ENCODE data around the gene METTL27. TPM values are rescaled to one million over a fixed set of nuclear protein-coding genes. Genes with fewer than 3 reads are reported as not detected.
"Not testable (repeated sequence)": the region's sequence is repeated elsewhere in the genome, so short reads cannot be mapped to it uniquely, and the experiment has no call there.

METTL27 gene
- total and polyA plus RNA-seq, 2 of the 8 experiments (the other 6 are each of a cell fraction or from before 2014, with no cell fraction given): 6.2 to 12.0 TPM

DNA sequence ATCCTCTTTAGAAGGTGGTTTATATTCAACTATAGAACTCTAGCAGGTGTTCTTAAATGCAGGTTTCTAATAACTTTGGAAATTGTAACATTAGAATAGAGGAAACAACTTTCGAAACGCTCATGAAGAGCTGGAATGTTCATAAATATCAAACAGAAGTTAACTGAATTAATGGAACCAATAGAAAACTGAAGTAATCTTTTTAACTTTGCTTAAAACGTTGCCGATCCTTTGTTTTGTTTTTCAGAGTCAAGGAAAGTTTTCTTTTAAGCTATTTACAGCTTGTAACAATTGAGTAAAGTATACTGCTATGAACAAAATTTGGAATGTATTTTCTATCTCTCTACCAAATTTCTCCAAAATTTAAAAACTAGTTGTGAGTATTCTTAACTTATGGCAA is 53.3 kb downstream of the METTL27 start:
- H3K27me3 ChIP-seq (replicated peaks in 1 of 4; ENCODE audit: control insufficient read depth in 3 of 4, extremely low read depth in 1 of 4, insufficient read depth in 3 of 4, low read length in 3 of 4): no peaks in the 10 kb centered on the region
- no peak for FAIRE-seq
- no peak for DNase-seq (ENCODE audit: low read depth in 1 of 2, low spot score in 2 of 2)

DNA sequence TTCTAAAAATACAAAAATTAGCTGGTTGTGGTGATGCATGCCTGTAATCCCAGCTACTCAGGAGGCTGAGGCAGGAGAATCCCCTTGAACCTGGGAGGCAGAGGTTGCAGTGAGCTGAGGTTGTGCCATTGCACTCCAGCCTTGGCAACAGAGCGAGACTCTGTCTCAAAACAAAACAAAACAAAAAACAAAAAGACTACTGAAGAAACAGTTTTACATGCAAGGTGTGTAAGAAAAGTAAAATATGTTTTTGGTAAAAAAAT is 54.6 kb downstream of the METTL27 start:
- H3K79me1 ChIP-seq (ENCODE audit: low read depth, low read length); DNase-seq (ENCODE audit: low read depth in 1 of 2, low spot score in 2 of 2); H3K9ac ChIP-seq (replicated peaks in 1 of 4; ENCODE audit: extremely low read depth in 1 of 4, low read depth in 3 of 4, low read length in 3 of 4); H3K9me3 ChIP-seq (ENCODE audit: insufficient read depth in 2 of 2, low read depth in 1 of 2, low read length in 1 of 2); H2BK5ac ChIP-seq (ENCODE audit: low read depth, low read length); H3K18ac ChIP-seq (ENCODE audit: extremely low read depth, low read length); H4K91ac ChIP-seq (replicated peaks; ENCODE audit: insufficient read length, low read length); H3K4me1 ChIP-seq (replicated peaks in 1 of 4; ENCODE audit: control insufficient read depth in 3 of 4, insufficient read depth in 4 of 4, low read length in 3 of 4); H2BK15ac ChIP-seq (ENCODE audit: low read length); H3K23ac ChIP-seq (ENCODE audit: insufficient read length); H3K4ac ChIP-seq (replicated peaks; ENCODE audit: insufficient read length, low read depth, low read length); H2AFZ ChIP-seq (ENCODE audit: low read length); H4K8ac ChIP-seq (ENCODE audit: extremely low read depth, insufficient read depth, low read length); H2BK120ac ChIP-seq (replicated peaks; ENCODE audit: low read depth, low read length); H3K4me2 ChIP-seq (ENCODE audit: insufficient read depth in 1 of 2, low read depth in 2 of 2, low read length in 2 of 2); H2BK20ac ChIP-seq (ENCODE audit: low read length); FAIRE-seq; H2BK12ac ChIP-seq (ENCODE audit: low read depth, low read length); H3K27me3 ChIP-seq (replicated peaks in 1 of 4; ENCODE audit: control insufficient read depth in 3 of 4, extremely low read depth in 1 of 4, insufficient read depth in 3 of 4, low read length in 3 of 4); H3K14ac ChIP-seq (ENCODE audit: insufficient read length); H3K36me3 ChIP-seq (ENCODE audit: control insufficient read depth in 2 of 4, insufficient read depth in 4 of 4, low read length in 3 of 4); H3K23me2 ChIP-seq (ENCODE audit: low read depth, low read length); H3K56ac ChIP-seq (replicated peaks; ENCODE audit: insufficient read length, low read depth, low read length); H3K4me3 ChIP-seq (ENCODE audit: extremely low read depth in 1 of 4, insufficient read depth in 2 of 4, low read depth in 3 of 4, low read length in 4 of 4); H3K79me2 ChIP-seq (ENCODE audit: control insufficient read depth in 1 of 2, insufficient read depth in 2 of 2, low read length in 2 of 2); H3K27ac ChIP-seq (ENCODE audit: low read depth, low read length); CTCF ChIA-PET (ENCODE audit: partially characterized antibody); H4K20me1 ChIP-seq (replicated peaks in 1 of 2; ENCODE audit: control insufficient read depth in 1 of 2, insufficient read depth in 2 of 2, low read length in 2 of 2); H4K5ac ChIP-seq (ENCODE audit: insufficient read length, low read depth, low read length); H2AK5ac ChIP-seq (ENCODE audit: low read depth, low read length): not testable (repeated sequence)
- POLR2A ChIA-PET (ENCODE audit: partially characterized antibody): interaction anchor here (2.1 kb wide), 1 partner anchor 18 kb away, joined by 7 read pairs; the partner anchor contains the start of gene CLDN3
- 95% methylated on average over 1 of the region's 1 CpG; no CpG with 5 or more reads in 1 of the 2 experiments for WGBS, 2 experiments (ENCODE audit: extremely low coverage in 1 of 2, insufficient coverage in 1 of 2, insufficient read length in 1 of 2, insufficient replicate concordance in 2 of 2, low coverage in 1 of 2, low lambda C conversion rate in 2 of 2, missing lambda C conversion rate in 1 of 2)

More for the DNA sequence above, 53.3 kb downstream of the METTL27 start:
- no peak overlapping the region for H3K14ac ChIP-seq (ENCODE audit: insufficient read length)
- peaks cover 0 to 4% of the 10 kb centered on the region in 2 experiments; a peak in 1 of 4 replicates for H3K9me3 ChIP-seq (ENCODE audit: insufficient read depth in 2 of 2, low read depth in 1 of 2, low read length in 1 of 2)
- no peaks in the 10 kb centered on the region for H3K79me2 ChIP-seq (ENCODE audit: control insufficient read depth in 1 of 2, insufficient read depth in 2 of 2, low read length in 2 of 2)
- H3K9ac ChIP-seq (replicated peaks in 1 of 4; ENCODE audit: extremely low read depth in 1 of 4, low read depth in 3 of 4, low read length in 3 of 4): no peak overlapping the region
- no peak overlapping the region for H4K91ac ChIP-seq (replicated peaks; ENCODE audit: insufficient read length, low read length)
- TF ChIP-seq PHF8 (conservative IDR thresholded peaks at IDR 0.05; ENCODE audit: low read depth, low read length) (no peak), SRF (IDR thresholded peaks at IDR 0.05; ENCODE audit: low read depth, low read length) (no peak), NRF1 (IDR thresholded peaks at IDR 0.05; ENCODE audit: low read depth, low read length) (no peak), EP300 (IDR thresholded peaks at IDR 0.05; ENCODE audit: borderline replicate concordance in 1 of 2, low read depth in 2 of 2, low read length in 2 of 2) (no peak), KDM4A (IDR thresholded peaks at IDR 0.05; ENCODE audit: low read depth, low read length, severe bottlenecking) (no peak)
- no peak overlapping the region for H4K5ac ChIP-seq (ENCODE audit: insufficient read length, low read depth, low read length)
- ChIA-PET POLR2A (ENCODE audit: partially characterized antibody) (no interaction called here), CTCF (ENCODE audit: partially characterized antibody) (interaction anchor here (0.7 kb wide), 1 partner anchor 22 kb away, joined by 3 read pairs; no protein-coding TSS in a partner anchor)
- H3K36me3 ChIP-seq (ENCODE audit: control insufficient read depth in 2 of 4, insufficient read depth in 4 of 4, low read length in 3 of 4): no peaks in the 10 kb centered on the region
- peaks cover 0 to 2% (median 0%) of the 10 kb centered on the region in 4 experiments; a peak in 1 of 7 replicates for H3K4me1 ChIP-seq (replicated peaks in 1 of 4; ENCODE audit: control insufficient read depth in 3 of 4, insufficient read depth in 4 of 4, low read length in 3 of 4)
- H2AFZ ChIP-seq (ENCODE audit: low read length): no peak overlapping the region
- H2AK5ac ChIP-seq (ENCODE audit: low read depth, low read length): no peak overlapping the region
- no peak overlapping the region for H2BK12ac ChIP-seq (ENCODE audit: low read depth, low read length)
- no peak overlapping the region for H3K18ac ChIP-seq (ENCODE audit: extremely low read depth, low read length)
- no peak overlapping the region for H3K4me2 ChIP-seq (ENCODE audit: insufficient read depth in 1 of 2, low read depth in 2 of 2, low read length in 2 of 2)
- no peak overlapping the region for H2BK15ac ChIP-seq (ENCODE audit: low read length)
- no peak overlapping the region for H3K23ac ChIP-seq (ENCODE audit: insufficient read length)
- H3K56ac ChIP-seq (replicated peaks; ENCODE audit: insufficient read length, low read depth, low read length): no peak overlapping the region
- no peaks in the 10 kb centered on the region for H3K79me1 ChIP-seq (ENCODE audit: low read depth, low read length)
- H4K20me1 ChIP-seq (replicated peaks in 1 of 2; ENCODE audit: control insufficient read depth in 1 of 2, insufficient read depth in 2 of 2, low read length in 2 of 2): no peaks in the 10 kb centered on the region
- H3K23me2 ChIP-seq (ENCODE audit: low read depth, low read length): no peaks in the 10 kb centered on the region
- H3K4me3 ChIP-seq (ENCODE audit: extremely low read depth in 1 of 4, insufficient read depth in 2 of 4, low read depth in 3 of 4, low read length in 4 of 4): no peak overlapping the region
- H2BK20ac ChIP-seq (ENCODE audit: low read length): no peak overlapping the region
- no peak overlapping the region for H3K27ac ChIP-seq (ENCODE audit: low read depth, low read length)
- 95% methylated on average over 4 of the region's 4 CpGs; no CpG with 5 or more reads in 1 of the 2 experiments for WGBS, 2 experiments (ENCODE audit: extremely low coverage in 1 of 2, insufficient coverage in 1 of 2, insufficient read length in 1 of 2, insufficient replicate concordance in 2 of 2, low coverage in 1 of 2, low lambda C conversion rate in 2 of 2, missing lambda C conversion rate in 1 of 2)
- no peak overlapping the region for H2BK120ac ChIP-seq (replicated peaks; ENCODE audit: low read depth, low read length)
- H2BK5ac ChIP-seq (ENCODE audit: low read depth, low read length): no peak overlapping the region
- no peak overlapping the region for H4K8ac ChIP-seq (ENCODE audit: extremely low read depth, insufficient read depth, low read length)
- H3K4ac ChIP-seq (replicated peaks; ENCODE audit: insufficient read length, low read depth, low read length): no peak overlapping the region

All from H1 (cell line).